Gastroesophageal sphincter (tissue), 3 donors: ENCODE data around the gene ZNF839.
"Not testable (repeated sequence)": the region's sequence is repeated elsewhere in the genome, so short reads cannot be mapped to it uniquely, and the experiment has no call there.

Experiments
- CTCF ChIP-seq, 4 experiments: fragments of 200-600 bp in 2 of 4; fragments of 450-650 bp in 2 of 4; sonication (generic) in 1 of 4; IDR thresholded peaks; one replicate each; pipeline ENCODE4 v1.5.1; 2017 to 2019; ENCODE audit warnings: antibody characterized with exemption in 4 of 4, mild to moderate bottlenecking in 2 of 4, moderate library complexity in 2 of 4
- POLR2A ChIP-seq, 2 donors: fragments of 450-650 bp; IDR thresholded peaks; one replicate each; pipeline ENCODE4 v1.6.1; 2017; ENCODE audit warnings: antibody characterized with exemption in 2 of 2, mild to moderate bottlenecking in 2 of 2, moderate library complexity in 1 of 2
- POLR2AphosphoS5 ChIP-seq: sonication (generic); formaldehyde crosslinking; IDR thresholded peaks from one replicate; pipeline ENCODE4 v1.6.1; 2017; ENCODE audit warnings: antibody characterized with exemption

- not testable (repeated sequence) for TF ChIP-seq POLR2AphosphoS5; CTCF (IDR thresholded peaks at IDR 0.05); POLR2A (IDR thresholded peaks at IDR 0.05)
Measured at GRCh38 chr14:102298303-102299070, 21.1 kb upstream of the ZNF839 start.
